Colonic mucosa (tissue), 4 donors: ENCODE results near the gene TAF4. TPM values are rescaled to one million over a fixed set of nuclear protein-coding genes. Genes with fewer than 3 reads are reported as not detected.

ENCODE experiments used
- DNase-seq: peaks from one replicate; pipeline ENCODE4 v3.0.0-alpha.2; 2020
- H3K27ac ChIP-seq: fragments of 200-600 bp; one replicate; pipeline ENCODE4 v1.8.0; 2021
- H3K27me3 ChIP-seq: fragments of 200-600 bp; one replicate; pipeline ENCODE4 v1.8.0; 2021
- H3K36me3 ChIP-seq: fragments of 200-600 bp; one replicate; pipeline ENCODE4 v1.8.0; 2021
- H3K4me1 ChIP-seq: fragments of 200-600 bp; one replicate; pipeline ENCODE4 v1.8.0; 2021; ENCODE audit warnings: mild to moderate bottlenecking
- H3K4me3 ChIP-seq: fragments of 200-600 bp; one replicate; pipeline ENCODE4 v1.8.0; 2021
- H3K9ac ChIP-seq, 2 donors: one replicate each; pipeline ENCODE4 v1.7.0; 2013; ENCODE audit warnings: control low read depth in 2 of 2, low read depth in 2 of 2, low read length in 2 of 2
- H3K9me3 ChIP-seq: fragments of 200-600 bp; one replicate; pipeline ENCODE4 v1.8.0; 2021
- intact Hi-C: fragments of 100-400 bp; cut with DNase I; formaldehyde crosslinking; loops from one replicate; pipeline ENCODE4 v1.14.1; 2022
- total RNA-seq, 2 donors: library from RNA; stranded (reverse); fragmentation: NEBNext Ultra II Directional in 1 of 2; extraction: Animal tissue kit (Norgen Biotek cat#: 25700) in 1 of 2; gene quantifications; one replicate each; pipeline ENCODE4 v1.2.1, GENCODE V29; 2021
- TF ChIP-seq, protein P1 (sequence below): fragments of 200-600 bp; IDR thresholded peaks from one replicate; pipeline ENCODE4 v1.8.0; 2022; ENCODE audit warnings: antibody characterized with exemption, mild to moderate bottlenecking
- donor health status: healthy.
- donor health status: DM: no; HTN: no; CAD: no.
- donor health status: DM: no; HTN: no; CAD: no.

TAF4 gene
- total RNA-seq, 2 donors from 2014 or later, result 17.4 to 27.3 TPM

DNA sequence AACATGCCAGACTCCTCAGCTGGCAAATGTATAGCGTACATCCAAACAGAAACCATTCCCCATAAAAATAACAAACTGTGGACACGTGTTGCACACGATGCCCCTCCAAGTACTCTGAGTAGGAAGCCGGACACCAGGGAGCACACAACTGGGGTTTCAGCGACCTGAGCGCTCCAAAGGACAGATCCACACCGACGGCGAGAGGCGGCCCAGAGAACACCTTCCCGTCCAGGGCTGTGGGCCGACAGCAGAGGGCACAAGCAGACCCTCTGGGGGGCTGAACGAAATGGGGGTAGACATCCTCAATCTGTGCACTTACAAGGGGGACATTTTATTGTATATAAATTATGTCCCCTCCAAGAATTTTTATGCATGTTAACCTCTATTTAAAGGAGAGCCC lies 24.7 kb downstream of the TAF4 start:
- no peak overlapping the region for H3K9ac ChIP-seq
- no peak for DNase-seq
- no peaks in the 10 kb centered on the region for H3K36me3 ChIP-seq
- no peaks in the 10 kb centered on the region for H3K27me3 ChIP-seq
- no peaks in the 10 kb centered on the region for H3K9me3 ChIP-seq
- TF ChIP-seq, protein P1, sequence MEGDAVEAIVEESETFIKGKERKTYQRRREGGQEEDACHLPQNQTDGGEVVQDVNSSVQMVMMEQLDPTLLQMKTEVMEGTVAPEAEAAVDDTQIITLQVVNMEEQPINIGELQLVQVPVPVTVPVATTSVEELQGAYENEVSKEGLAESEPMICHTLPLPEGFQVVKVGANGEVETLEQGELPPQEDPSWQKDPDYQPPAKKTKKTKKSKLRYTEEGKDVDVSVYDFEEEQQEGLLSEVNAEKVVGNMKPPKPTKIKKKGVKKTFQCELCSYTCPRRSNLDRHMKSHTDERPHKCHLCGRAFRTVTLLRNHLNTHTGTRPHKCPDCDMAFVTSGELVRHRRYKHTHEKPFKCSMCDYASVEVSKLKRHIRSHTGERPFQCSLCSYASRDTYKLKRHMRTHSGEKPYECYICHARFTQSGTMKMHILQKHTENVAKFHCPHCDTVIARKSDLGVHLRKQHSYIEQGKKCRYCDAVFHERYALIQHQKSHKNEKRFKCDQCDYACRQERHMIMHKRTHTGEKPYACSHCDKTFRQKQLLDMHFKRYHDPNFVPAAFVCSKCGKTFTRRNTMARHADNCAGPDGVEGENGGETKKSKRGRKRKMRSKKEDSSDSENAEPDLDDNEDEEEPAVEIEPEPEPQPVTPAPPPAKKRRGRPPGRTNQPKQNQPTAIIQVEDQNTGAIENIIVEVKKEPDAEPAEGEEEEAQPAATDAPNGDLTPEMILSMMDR, result no peak
- H3K4me1 ChIP-seq, result no peaks in the 10 kb centered on the region
- no peak overlapping the region for H3K27ac ChIP-seq
- no peak overlapping the region for H3K4me3 ChIP-seq
- intact Hi-C loops, result no loop called here

DNA sequence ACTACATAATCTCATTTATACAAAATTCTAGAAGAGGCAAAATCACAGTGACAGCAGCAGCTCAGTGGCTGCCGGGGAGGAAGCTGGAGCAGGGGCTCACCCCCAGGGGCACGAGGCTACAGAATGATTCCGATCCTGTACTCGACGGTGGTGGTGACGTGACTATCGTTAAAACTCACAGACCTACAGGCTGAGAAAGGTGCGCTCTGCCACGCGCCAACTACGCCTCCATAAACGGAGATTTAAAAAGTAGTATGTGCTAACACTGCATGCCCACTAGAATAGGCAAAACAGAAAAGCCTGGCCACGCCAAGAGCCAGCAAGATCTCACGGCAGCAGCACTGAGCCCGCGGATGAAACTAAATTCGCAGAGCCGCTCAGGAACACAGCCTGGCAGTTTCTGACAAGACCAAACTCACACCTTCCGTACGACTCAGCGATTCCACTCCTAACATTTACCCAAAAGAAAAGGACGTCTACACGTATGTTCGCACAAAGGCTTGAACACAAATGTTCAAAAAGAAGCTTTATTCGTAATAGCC lies 25.2 kb downstream of the TAF4 start:
- TF ChIP-seq, protein P1, result no peak

DNA sequence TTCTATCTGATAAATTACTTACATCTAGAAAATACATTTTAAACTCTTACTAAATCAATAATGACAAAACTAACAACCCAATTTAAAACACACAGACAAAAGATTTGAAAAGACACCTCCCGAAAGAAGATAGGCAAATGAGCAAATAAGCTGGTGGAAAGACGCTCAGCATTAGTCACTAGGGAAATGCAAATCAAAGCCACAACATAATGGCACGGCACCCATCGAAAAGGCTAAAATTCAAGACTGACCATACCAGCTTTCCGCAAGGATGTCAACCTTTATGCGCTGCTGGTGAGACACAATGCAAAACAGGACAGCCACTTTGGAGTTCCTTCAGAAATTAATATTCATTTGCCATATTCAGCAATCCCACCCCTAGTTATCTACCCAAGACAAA lies 25.9 kb downstream of the TAF4 start:
- Histone ChIP-seq H3K9ac (no peak overlapping the region), H3K4me1 (no peaks in the 10 kb centered on the region), H3K27ac (no peak overlapping the region), H3K27me3 (no peaks in the 10 kb centered on the region), H3K36me3 (no peaks in the 10 kb centered on the region), H3K9me3 (no peaks in the 10 kb centered on the region), H3K4me3 (no peak overlapping the region)
- intact Hi-C loops, result no loop called here
- DNase-seq, result no peak
- TF ChIP-seq, protein P1, result no peak

More for the DNA sequence above, 25.2 kb downstream of the TAF4 start:
- Histone ChIP-seq H3K27me3 (no peaks in the 10 kb centered on the region), H3K4me3 (no peak overlapping the region), H3K9me3 (no peaks in the 10 kb centered on the region), H3K9ac (no peak overlapping the region), H3K4me1 (no peaks in the 10 kb centered on the region), H3K27ac (no peak overlapping the region), H3K36me3 (no peaks in the 10 kb centered on the region)
- intact Hi-C loops, result no loop called here
- no peak for DNase-seq

DNA sequence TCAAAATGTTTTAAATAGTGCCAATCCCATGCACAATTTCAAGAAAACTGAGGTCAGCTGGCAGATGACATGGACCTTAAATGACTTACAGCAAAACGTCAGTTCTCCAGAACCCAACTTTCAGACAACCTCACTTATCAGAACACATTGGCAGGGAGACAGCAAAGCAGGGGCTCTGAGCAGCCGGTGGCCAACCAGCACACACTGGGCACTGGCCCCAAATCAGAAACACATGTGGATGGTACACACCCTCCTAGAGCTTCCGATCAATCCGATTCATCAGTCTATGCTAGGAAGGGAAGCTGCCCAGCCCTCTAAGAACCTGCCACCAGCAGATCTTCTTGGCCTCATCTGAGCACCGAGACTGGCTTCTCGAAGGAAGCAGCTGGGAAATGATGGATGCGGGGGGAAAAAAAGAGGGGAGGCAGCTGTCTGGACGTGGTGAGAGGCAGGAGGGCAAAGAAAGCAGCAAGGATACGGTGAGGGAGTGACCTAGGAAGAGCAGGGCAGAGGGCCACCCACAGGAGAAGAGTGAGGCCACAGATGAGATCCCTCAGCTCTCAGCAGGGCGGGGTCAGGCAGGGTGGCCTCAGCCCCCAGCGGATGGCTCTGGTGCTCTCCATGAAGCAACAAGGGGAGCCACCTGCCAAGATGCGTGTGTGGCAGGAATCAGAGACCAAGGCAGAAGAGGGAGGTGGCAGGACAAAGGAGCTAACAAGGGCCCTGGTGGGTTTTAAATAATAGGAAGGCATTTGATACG lies 32.9 kb downstream of the TAF4 start:
- intact Hi-C loops, result no loop called here
- no peaks in the 10 kb centered on the region for H3K27me3 ChIP-seq

DNA sequence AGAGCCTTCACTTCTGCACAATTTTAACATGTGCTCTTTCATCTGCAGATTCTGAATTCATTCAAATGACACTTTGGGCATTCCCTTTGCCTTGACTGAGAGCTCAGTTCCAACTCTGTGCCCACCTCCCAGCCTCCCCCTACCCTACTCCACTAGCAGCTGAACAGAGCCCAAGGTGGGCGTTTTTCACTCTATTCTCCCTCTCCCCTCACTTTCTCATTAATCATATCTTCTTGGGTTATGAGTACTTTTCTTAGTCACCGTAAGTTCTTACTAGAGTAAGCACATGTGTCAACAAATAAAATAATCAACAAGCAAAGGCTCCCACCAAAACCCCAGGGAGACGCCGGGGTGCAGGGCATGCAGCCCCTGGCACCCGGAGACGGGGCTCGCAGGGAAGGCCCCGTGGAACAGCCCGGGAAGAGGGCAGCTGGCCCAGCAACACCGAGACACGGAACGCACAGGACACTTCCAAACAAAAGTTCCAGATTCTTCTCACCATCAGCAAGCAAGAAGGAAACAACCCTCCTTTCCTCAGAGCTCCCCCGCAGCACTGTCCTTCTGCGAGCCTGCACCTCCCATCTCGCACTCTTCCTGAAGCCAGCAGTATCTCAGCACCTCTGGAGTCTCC lies 34.1 kb downstream of the TAF4 start:
- intact Hi-C loops, result no loop called here
- TF ChIP-seq, protein P1, result no peak
- H3K9me3 ChIP-seq, result no peaks in the 10 kb centered on the region
- H3K36me3 ChIP-seq, result no peaks in the 10 kb centered on the region
- no peaks in the 10 kb centered on the region for H3K4me1 ChIP-seq
- no peaks in the 10 kb centered on the region for H3K27me3 ChIP-seq
- no peak overlapping the region for H3K4me3 ChIP-seq
- H3K9ac ChIP-seq, result no peak overlapping the region
- DNase-seq, result no peak
- H3K27ac ChIP-seq, result no peak overlapping the region

More for the DNA sequence above, 32.9 kb downstream of the TAF4 start:
- Histone ChIP-seq H3K9me3 (no peaks in the 10 kb centered on the region), H3K36me3 (no peaks in the 10 kb centered on the region), H3K4me3 (no peak overlapping the region), H3K27ac (no peak overlapping the region), H3K4me1 (no peaks in the 10 kb centered on the region), H3K9ac (no peak overlapping the region)
- DNase-seq, result no peak
- TF ChIP-seq, protein P1, result no peak
